IMR-90 (cell line): Measurements from ENCODE around the gene CCDC87. TPM values are rescaled to one million over a fixed set of nuclear protein-coding genes. Genes with fewer than 3 reads are reported as not detected.
"Not testable (repeated sequence)": the region's sequence is repeated elsewhere in the genome, so short reads cannot be mapped to it uniquely, and the experiment has no call there.

Experiments
- ATAC-seq: fragments of 200-7000 bp; cut with Tn5 transposase; 2 replicates; pipeline ENCODE4 v1.9.1; 2020; ENCODE audit warnings: low read depth, mild to moderate bottlenecking, moderate library complexity
- BruUV-seq: library from RNA; stranded (reverse); fragments of 400-500 nt; replicated peaks from 2 replicates; lab custom pipeline; 2021; lab: Mats Ljungman, UMichigan
- CTCF ChIA-PET: fragments of 300-600 bp; formaldehyde crosslinking; extraction: SDS; loops from one replicate; lab custom pipeline; 2021; ENCODE audit warnings: antibody characterized with exemption; lab: Yijun Ruan, JAX
- POLR2A ChIA-PET: fragments of 300-600 bp; sonication (Branson Sonifier 250); formaldehyde crosslinking; loops from one replicate; lab custom pipeline; 2022; ENCODE audit warnings: antibody characterized with exemption; ENCODE audit not compliant: unreplicated experiment; lab: Charles Lee
- DNase-seq: peaks from one replicate; pipeline ENCODE4 v3.0.0; 2013
- H2AFZ ChIP-seq: replicated peaks from 2 replicates; pipeline ENCODE3; 2013; ENCODE audit warnings: low read length, mild to moderate bottlenecking; ENCODE audit not compliant: poor library complexity
- H2AK5ac ChIP-seq: 2 replicates; pipeline ENCODE4 v1.6.1; 2013; ENCODE audit warnings: low read depth, low read length, inconsistent platforms
- H2AK9ac ChIP-seq: replicated peaks from 2 replicates; pipeline ENCODE3; 2013; ENCODE audit warnings: mild to moderate bottlenecking, low read depth, low read length, moderate library complexity; ENCODE audit not compliant: poor library complexity
- H2BK120ac ChIP-seq: 2 replicates; pipeline ENCODE4 v1.6.1; 2013; ENCODE audit warnings: low read depth, low read length, inconsistent platforms
- H2BK15ac ChIP-seq: 3 replicates; pipeline ENCODE4 v1.6.1; 2013; ENCODE audit warnings: low read depth, low read length, inconsistent platforms
- H2BK20ac ChIP-seq: 2 replicates; pipeline ENCODE4 v1.6.1; 2013; ENCODE audit warnings: low read depth, mild to moderate bottlenecking, inconsistent platforms, low read length, moderate library complexity
- H2BK5ac ChIP-seq: 2 replicates; pipeline ENCODE4 v1.6.1; 2013; ENCODE audit warnings: mild to moderate bottlenecking, low read depth, low read length, inconsistent platforms; ENCODE audit not compliant: poor library complexity, severe bottlenecking
- H3K14ac ChIP-seq: replicated peaks from 2 replicates; pipeline ENCODE4 v1.6.1; 2013; ENCODE audit warnings: low read depth, low read length, inconsistent platforms
- H3K18ac ChIP-seq: 2 replicates; pipeline ENCODE4 v1.6.1; 2013; ENCODE audit warnings: low read depth, low read length, control low read depth
- H3K23ac ChIP-seq: 2 replicates; pipeline ENCODE4 v1.6.1; 2013; ENCODE audit warnings: low read depth, low read length, inconsistent platforms
- H3K27ac ChIP-seq: 2 replicates; pipeline ENCODE4 v1.5.1; 2013; ENCODE audit warnings: mild to moderate bottlenecking, control low read depth, low read length; ENCODE audit not compliant: insufficient read depth
- H3K27me3 ChIP-seq: 2 replicates; pipeline ENCODE4 v1.6.1; 2013; ENCODE audit warnings: low read length; ENCODE audit not compliant: control insufficient read depth, insufficient read depth
- H3K36me3 ChIP-seq: 2 replicates; pipeline ENCODE4 v1.6.1; 2013; ENCODE audit warnings: low read length, mixed read lengths; ENCODE audit not compliant: control insufficient read depth, insufficient read depth
- H3K4ac ChIP-seq: 2 replicates; pipeline ENCODE4 v1.6.1; 2013; ENCODE audit warnings: low read depth, low read length, inconsistent platforms
- H3K4me1 ChIP-seq: 2 replicates; pipeline ENCODE4 v1.6.1; 2013; ENCODE audit warnings: low read length, mixed read lengths; ENCODE audit not compliant: control insufficient read depth, insufficient read depth
- H3K4me2 ChIP-seq: 2 replicates; pipeline ENCODE4 v1.6.1; 2013; ENCODE audit warnings: low read depth, mild to moderate bottlenecking, control low read depth, low read length, moderate library complexity
- H3K4me3 ChIP-seq: 2 replicates; pipeline ENCODE4 v1.5.1; 2013; ENCODE audit warnings: low read depth, mild to moderate bottlenecking, control low read depth, low read length, moderate library complexity; ENCODE audit not compliant: insufficient read depth
- H3K56ac ChIP-seq: 2 replicates; pipeline ENCODE4 v1.6.1; 2013; ENCODE audit warnings: low read length, inconsistent platforms; ENCODE audit not compliant: insufficient read depth; ENCODE audit errors: extremely low read depth
- H3K79me1 ChIP-seq, 2 experiments: 2 replicates each; pipeline ENCODE4 v1.6.1; 2013; ENCODE audit warnings: low read length in 2 of 2, inconsistent platforms in 1 of 2, low read depth in 1 of 2
- H3K9ac ChIP-seq: 2 replicates; pipeline ENCODE4 v1.6.1; 2013; ENCODE audit warnings: low read depth, low read length, control low read depth
- H3K9me1 ChIP-seq: 2 replicates; pipeline ENCODE4 v1.6.1; 2013; ENCODE audit warnings: low read length, inconsistent platforms; ENCODE audit not compliant: insufficient read depth
- H3K9me3 ChIP-seq: 2 replicates; pipeline ENCODE4 v1.6.1; 2013; ENCODE audit warnings: low read length; ENCODE audit not compliant: control insufficient read depth, insufficient read depth
- H4K20me1 ChIP-seq: 2 replicates; pipeline ENCODE4 v1.6.1; 2013; ENCODE audit warnings: low read length, inconsistent platforms; ENCODE audit not compliant: insufficient read depth
- H4K5ac ChIP-seq: 2 replicates; pipeline ENCODE4 v1.6.1; 2013; ENCODE audit warnings: mild to moderate bottlenecking, low read depth, low read length, control low read depth
- H4K8ac ChIP-seq, 2 experiments: 2 replicates each; pipeline ENCODE4 v1.6.1; 2013; ENCODE audit warnings: low read depth in 2 of 2, low read length in 2 of 2, control low read depth in 1 of 2, inconsistent platforms in 1 of 2
- H4K91ac ChIP-seq: 2 replicates; pipeline ENCODE4 v1.6.1; 2013; ENCODE audit warnings: low read depth, low read length, inconsistent platforms; ENCODE audit not compliant: insufficient read depth
- WGBS, 2 experiments: methylation state at CpG; one replicate each; pipeline versions ENCODE4 v1.1.5 to v1.1.7; 2013; ENCODE audit warnings: missing lambda C conversion rate in 2 of 2; ENCODE audit not compliant: insufficient read length in 1 of 2; ENCODE audit errors: extremely low coverage in 2 of 2; 5-methylcytosine and 5-hydroxymethylcytosine counted together
- dilution Hi-C: fragments of 300-500 bp; cut with HindIII; formaldehyde crosslinking; loops from one replicate; pipeline ENCODE4 v1.14.3; 2018; ENCODE audit warnings: low sequenced_read_pairs; ENCODE audit not compliant: unreplicated experiment
- in situ Hi-C: fragments of 300-500 bp; cut with MboI; formaldehyde crosslinking; loops from 3 replicates; pipeline ENCODE4 v1.14.3; 2019; ENCODE audit warnings: low sequenced_read_pairs, inconsistent platforms, mixed read lengths
- intact Hi-C: fragments of 100-400 bp; cut with micrococcal nuclease; formaldehyde crosslinking; loops from 2 replicates; pipeline ENCODE4 v1.10.0; 2022
- polyA plus RNA-seq, 3 experiments: library from polyadenylated mRNA; depleted of rRNA; stranded (reverse); fragments of >200 nt; gene quantifications; 2 replicates each; pipeline ENCODE4 v1.2.3, GENCODE V29; 2012; ENCODE audit warnings: low replicate concordance in 1 of 3
- total RNA-seq: library from RNA; depleted of rRNA; stranded (reverse); fragments of >200 nt; gene quantifications from 2 replicates; pipeline ENCODE4 v1.2.3, GENCODE V29; 2012

The CCDC87 gene
- total and polyA plus RNA-seq, 2 of the 4 experiments (the other 2 are of a cell fraction): 0.18 to 0.19 TPM

DNA sequence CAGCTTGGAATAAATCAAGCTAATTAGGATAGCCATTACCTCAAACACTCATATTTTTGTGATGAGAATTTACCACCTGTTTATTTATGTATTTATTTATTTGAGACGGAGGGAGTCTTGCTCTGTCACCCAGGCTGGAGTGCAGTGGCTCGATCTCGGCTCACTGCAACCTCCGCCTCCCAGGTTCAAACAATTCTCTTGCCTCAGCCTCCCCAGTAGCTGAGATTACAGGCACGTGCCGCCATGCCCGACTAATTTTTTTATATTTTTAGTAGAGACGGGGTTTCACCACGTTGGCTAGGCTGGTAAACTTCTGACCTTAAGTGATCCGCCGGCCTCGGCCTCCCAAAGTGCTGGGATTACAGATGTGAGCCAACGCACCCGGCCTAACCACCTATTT lies 47.9 kb downstream of the CCDC87 start:
- POLR2A ChIA-PET, H3K4me1 ChIP-seq, DNase-seq, H2AK9ac ChIP-seq, H2BK5ac ChIP-seq, H2BK15ac ChIP-seq, in situ Hi-C loops, H3K27ac ChIP-seq, H3K14ac ChIP-seq, H4K20me1 ChIP-seq, ATAC-seq, H4K91ac ChIP-seq, dilution Hi-C loops, H2BK20ac ChIP-seq, H2AFZ ChIP-seq, H4K5ac ChIP-seq, H3K4ac ChIP-seq, H3K56ac ChIP-seq, H3K18ac ChIP-seq, H2AK5ac ChIP-seq, H3K23ac ChIP-seq, H3K9me3 ChIP-seq, H2BK120ac ChIP-seq, H3K9me1 ChIP-seq, intact Hi-C loops, CTCF ChIA-PET, BruUV-seq: not testable (repeated sequence)
- Histone ChIP-seq H3K9ac (0 out of 2 replicates have a peak overlapping the region, but pooled peaks have one; percentile 35), H3K27me3 (peaks cover 20% of the 10 kb centered on the region; the same call in 1 of the 2 replicates), H3K4me2 (peak overlapping the region; percentile 86), H3K36me3 (peaks cover 14% of the 10 kb centered on the region; the same call in 1 of the 2 replicates), H4K8ac (peak overlapping the region; percentile 51 to 69; a peak in 2 of 4 replicates), H3K79me1 (peaks cover 3 to 19% of the 10 kb centered on the region in 2 experiments; a peak in 2 of 4 replicates), H3K4me3 (peak overlapping the region; percentile 75)
- WGBS, 2 experiments: 81% methylated on average over 5 of the region's 14 CpGs; no CpG with 5 or more reads in 1 of the 2 experiments
